ENCODE data around the gene ZDHHC1.

The ZDHHC1 gene

GRCh38 chr16:67447508-67448076 is 31.3 kb upstream of the ZDHHC1 start:
- DNase-seq (ENCODE audit: low read depth, low spot score): no peak

- DNase-seq (ENCODE audit: low read depth, low spot score): no peak
Measured at GRCh38 chr16:67446968-67447507, 30.8 kb upstream of the ZDHHC1 start.

- DNase-seq (ENCODE audit: low read depth, low spot score): no peak
Measured at GRCh38 chr16:67445913-67446907, 29.9 kb upstream of the ZDHHC1 start.

GRCh38 chr16:67445441-67445912 is 29.2 kb upstream of the ZDHHC1 start:
- no peak for DNase-seq (ENCODE audit: low read depth, low spot score)

GRCh38 chr16:67445126-67445426 is 28.8 kb upstream of the ZDHHC1 start:
- DNase-seq (ENCODE audit: low read depth, low spot score): no peak

GRCh38 chr16:67444259-67445125 is 28.2 kb upstream of the ZDHHC1 start:
- DNase-seq (ENCODE audit: low read depth, low spot score): no peak

- DNase-seq (ENCODE audit: low read depth, low spot score): no peak
Measured at GRCh38 chr16:67443265-67443664, 27.0 kb upstream of the ZDHHC1 start.

- no peak for DNase-seq (ENCODE audit: low read depth, low spot score)
Measured at GRCh38 chr16:67442581-67443255, 26.4 kb upstream of the ZDHHC1 start.

- DNase-seq (ENCODE audit: low read depth, low spot score): no peak
Measured at GRCh38 chr16:67441907-67442306, 25.6 kb upstream of the ZDHHC1 start.

GRCh38 chr16:67441271-67441753 is 25.0 kb upstream of the ZDHHC1 start:
- DNase-seq (ENCODE audit: low read depth, low spot score): no peak

GRCh38 chr16:67438824-67439393 is 22.6 kb upstream of the ZDHHC1 start:
- DNase-seq (ENCODE audit: low read depth, low spot score): no peak

GRCh38 chr16:67438098-67438791 is 22.0 kb upstream of the ZDHHC1 start:
- DNase-seq (ENCODE audit: low read depth, low spot score): no peak

- DNase-seq (ENCODE audit: low read depth, low spot score): no peak
Measured at GRCh38 chr16:67437513-67437912, 21.2 kb upstream of the ZDHHC1 start.

GRCh38 chr16:67436640-67437193 is 20.4 kb upstream of the ZDHHC1 start:
- DNase-seq (ENCODE audit: low read depth, low spot score): no peak

- no peak for DNase-seq (ENCODE audit: low read depth, low spot score)
Measured at GRCh38 chr16:67435758-67436164, 19.5 kb upstream of the ZDHHC1 start.

GRCh38 chr16:67433131-67433719 is 16.9 kb upstream of the ZDHHC1 start:
- no peak for DNase-seq (ENCODE audit: low read depth, low spot score)

GRCh38 chr16:67432506-67432890 is 16.2 kb upstream of the ZDHHC1 start:
- DNase-seq (ENCODE audit: low read depth, low spot score): no peak

- DNase-seq (ENCODE audit: low read depth, low spot score): no peak
Measured at GRCh38 chr16:67431775-67432505, 15.7 kb upstream of the ZDHHC1 start.

Measured in iPS DF 19.7 (cell line).